Measurements from ENCODE around the gene BABAM1.

The BABAM1 gene

GRCh38 chr19:17311455-17312188, 44.4 kb downstream of the BABAM1 start:
- Histone ChIP-seq H3F3A (ENCODE audit: low read depth) (no peaks in the 10 kb centered on the region), H3K79me2 (ENCODE audit: insufficient read depth, low read length) (peaks cover 56% of the 10 kb centered on the region), H3K4me1 (ENCODE audit: insufficient read depth, low read length, poor library complexity, severe bottlenecking) (peaks cover 16% of the 10 kb centered on the region), H3K9ac (ENCODE audit: low read depth, low read length, poor library complexity, severe bottlenecking) (no peak overlapping the region), H3K9me2 (replicated peaks; ENCODE audit: low read depth, low read length) (no peaks in the 10 kb centered on the region), H3K9me3 (ENCODE audit: insufficient read depth, low read depth, low read length) (no peaks in the 10 kb centered on the region), H3K27me3 (ENCODE audit: insufficient read depth, low read length, poor library complexity, severe bottlenecking) (peaks cover 4% of the 10 kb centered on the region), H3K4me2 (ENCODE audit: low read depth, low read length, poor library complexity, severe bottlenecking) (peak overlapping the region; percentile 81), H2AFZ (ENCODE audit: low read length) (no peak overlapping the region), H3K36me3 (ENCODE audit: insufficient read depth, low read length) (peaks cover 23% of the 10 kb centered on the region; the same call in 1 of the 2 replicates), H4K20me1 (ENCODE audit: insufficient read depth, low read length, poor library complexity, severe bottlenecking) (peaks cover 29% of the 10 kb centered on the region), H3K4me3 (ENCODE audit: low read length, poor library complexity, severe bottlenecking) (peak overlapping the region; percentile 36)
- TF ChIP-seq CTCF (conservative IDR thresholded peaks at IDR 0.05; ENCODE audit: low read length) (no peak), EZH2phosphoT487 (IDR thresholded peaks at IDR 0.05; ENCODE audit: borderline replicate concordance) (no peak)

- no peaks in the 10 kb centered on the region for H3F3A ChIP-seq (ENCODE audit: low read depth)
- peaks cover 4% of the 10 kb centered on the region for H3K27me3 ChIP-seq (ENCODE audit: insufficient read depth, low read length, poor library complexity, severe bottlenecking)
- H2AFZ ChIP-seq (ENCODE audit: low read length), result no peak overlapping the region
- no peaks in the 10 kb centered on the region for H3K9me3 ChIP-seq (ENCODE audit: insufficient read depth, low read depth, low read length)
- peaks cover 49% of the 10 kb centered on the region for H3K79me2 ChIP-seq (ENCODE audit: insufficient read depth, low read length)
- peaks cover 23% of the 10 kb centered on the region; the same call in 1 of the 2 replicates for H3K36me3 ChIP-seq (ENCODE audit: insufficient read depth, low read length)
- no peak overlapping the region for H3K4me3 ChIP-seq (ENCODE audit: low read length, poor library complexity, severe bottlenecking)
- peaks cover 29% of the 10 kb centered on the region for H4K20me1 ChIP-seq (ENCODE audit: insufficient read depth, low read length, poor library complexity, severe bottlenecking)
- H3K4me2 ChIP-seq (ENCODE audit: low read depth, low read length, poor library complexity, severe bottlenecking), result peak overlapping the region; percentile 81
- H3K9me2 ChIP-seq (replicated peaks; ENCODE audit: low read depth, low read length), result no peaks in the 10 kb centered on the region
- H3K9ac ChIP-seq (ENCODE audit: low read depth, low read length, poor library complexity, severe bottlenecking), result no peak overlapping the region
- H3K4me1 ChIP-seq (ENCODE audit: insufficient read depth, low read length, poor library complexity, severe bottlenecking), result peaks cover 14% of the 10 kb centered on the region
- no peak for TF ChIP-seq CTCF (conservative IDR thresholded peaks at IDR 0.05; ENCODE audit: low read length)
- no peak for TF ChIP-seq EZH2phosphoT487 (IDR thresholded peaks at IDR 0.05; ENCODE audit: borderline replicate concordance)
These were observed 45.2 kb downstream of the BABAM1 start for GRCh38 chr19:17312189-17313113.

- Histone ChIP-seq H3K9me3 (ENCODE audit: insufficient read depth, low read depth, low read length) (no peaks in the 10 kb centered on the region), H3K9me2 (replicated peaks; ENCODE audit: low read depth, low read length) (no peaks in the 10 kb centered on the region), H3K4me2 (ENCODE audit: low read depth, low read length, poor library complexity, severe bottlenecking) (no peak overlapping the region), H3K27me3 (ENCODE audit: insufficient read depth, low read length, poor library complexity, severe bottlenecking) (peaks cover 4% of the 10 kb centered on the region), H3K79me2 (ENCODE audit: insufficient read depth, low read length) (peaks cover 41% of the 10 kb centered on the region), H3F3A (ENCODE audit: low read depth) (no peaks in the 10 kb centered on the region), H2AFZ (ENCODE audit: low read length) (no peak overlapping the region), H3K36me3 (ENCODE audit: insufficient read depth, low read length) (peaks cover 26% of the 10 kb centered on the region; the same call in 1 of the 2 replicates), H3K4me3 (ENCODE audit: low read length, poor library complexity, severe bottlenecking) (no peak overlapping the region), H4K20me1 (ENCODE audit: insufficient read depth, low read length, poor library complexity, severe bottlenecking) (peaks cover 29% of the 10 kb centered on the region), H3K4me1 (ENCODE audit: insufficient read depth, low read length, poor library complexity, severe bottlenecking) (peaks cover 10% of the 10 kb centered on the region), H3K9ac (ENCODE audit: low read depth, low read length, poor library complexity, severe bottlenecking) (no peak overlapping the region)
- TF ChIP-seq CTCF (conservative IDR thresholded peaks at IDR 0.05; ENCODE audit: low read length), result no peak
- TF ChIP-seq EZH2phosphoT487 (IDR thresholded peaks at IDR 0.05; ENCODE audit: borderline replicate concordance), result no peak
These were observed 46.9 kb downstream of the BABAM1 start for GRCh38 chr19:17314007-17314593.

Data from Loucy (cell line).